Keratinocyte (primary cell): ENCODE data around the gene SLC49A4.

Experiments used
- CTCF ChIP-seq, 3 experiments: IDR thresholded peaks in 1 of 3; conservative IDR thresholded peaks in 1 of 3; optimal IDR thresholded peaks in 1 of 3; 2 replicates in 2 of 3; 3 replicates in 1 of 3; pipeline versions ENCODE3 to v1.5.1; 2011; ENCODE audit warnings: low read length in 3 of 3, mild to moderate bottlenecking in 3 of 3, moderate library complexity in 2 of 3, control low read depth in 1 of 3, inconsistent platforms in 1 of 3; ENCODE audit not compliant: insufficient read depth in 2 of 3; ENCODE audit errors: extremely low read depth in 1 of 3
- EZH2 ChIP-seq: IDR thresholded peaks from one replicate; pipeline ENCODE4 v1.6.1; 2012; ENCODE audit warnings: inconsistent platforms, mild to moderate bottlenecking, low read length, moderate library complexity

GRCh38 chr3:122920986-122921385 lies 126.1 kb downstream of the SLC49A4 start:
- no peak for TF ChIP-seq CTCF (optimal IDR thresholded peaks at IDR 0.05 in 1 of 3, IDR thresholded peaks at IDR 0.05 in 1 of 3, conservative IDR thresholded peaks at IDR 0.05 in 1 of 3; ENCODE audit: extremely low read depth in 1 of 3, insufficient read depth in 2 of 3, low read length in 3 of 3)
- no peak for TF ChIP-seq EZH2
